K562 (cell line): ENCODE results near the gene ZNF652. TPM values are rescaled to one million over a fixed set of nuclear protein-coding genes. Genes with fewer than 3 reads are reported as not detected.

ENCODE experiments used
- ARID1B ChIP-seq: fragments of 450-650 bp; IDR thresholded peaks from 2 replicates; pipeline ENCODE4 v1.6.1; 2016; ENCODE audit warnings: antibody characterized with exemption, mild to moderate bottlenecking, inconsistent platforms
- CBFA2T2 ChIP-seq: fragments of 450-650 bp; conservative IDR thresholded peaks from 2 replicates; pipeline ENCODE4 v1.6.1; 2017; ENCODE audit warnings: mild to moderate bottlenecking
- CBFA2T3 ChIP-seq: fragments of 450-650 bp; IDR thresholded peaks from 2 replicates; pipeline ENCODE4 v1.6.1; 2017
- DPF2 ChIP-seq: fragments of 450-650 bp; IDR thresholded peaks from 2 replicates; pipeline ENCODE4 v1.6.1; 2016
- HDAC1 ChIP-seq, 2 experiments: fragments of 450-650 bp; IDR thresholded peaks; 2 replicates each; pipeline ENCODE4 v1.6.1; 2016 to 2017; ENCODE audit warnings: inconsistent platforms in 1 of 2, mild to moderate bottlenecking in 1 of 2, moderate library complexity in 1 of 2
- JUNB ChIP-seq: fragments of 450-650 bp; formaldehyde crosslinking; conservative IDR thresholded peaks from 2 replicates; pipeline ENCODE4 v1.4.0; 2020; ENCODE audit warnings: mild to moderate bottlenecking
- KLF10 ChIP-seq: fragments of 250-450 bp; sonication (Bioruptor Pico); IDR thresholded peaks from 2 replicates; pipeline ENCODE4 v1.6.1; 2021; ENCODE audit warnings: matching md5 sums
- MEIS2 ChIP-seq: fragments of 450-650 bp; IDR thresholded peaks from 2 replicates; pipeline ENCODE4 v1.6.1; 2014; ENCODE audit warnings: mild to moderate bottlenecking; ENCODE audit not compliant: partially characterized antibody
- NFIC ChIP-seq: fragments of 450-650 bp; IDR thresholded peaks from 2 replicates; pipeline ENCODE4 v1.6.1; 2017; ENCODE audit warnings: mild to moderate bottlenecking, inconsistent platforms
- RBM22 ChIP-seq: fragments of 200-400 bp; formaldehyde crosslinking; IDR thresholded peaks from 2 replicates; pipeline ENCODE4 v1.6.1; 2018; ENCODE audit warnings: low read length, low read depth; ENCODE audit not compliant: poor library complexity, severe bottlenecking
- TAL1 ChIP-seq: fragments of 450-650 bp; IDR thresholded peaks from 2 replicates; pipeline ENCODE4 v1.6.1; 2016; ENCODE audit warnings: mild to moderate bottlenecking
- TCF3 ChIP-seq: sonication (generic); formaldehyde crosslinking; IDR thresholded peaks from 2 replicates; pipeline ENCODE4 v1.4.0; 2020; ENCODE audit warnings: mild to moderate bottlenecking, missing genetic modification reagents
- ZNF589 ChIP-seq: fragments of 200-800 bp; sonication (Bioruptor generic); IDR thresholded peaks from 2 replicates; pipeline ENCODE4 v1.6.1; 2016; ENCODE audit warnings: low read depth, missing genetic modification characterization, missing compliant biosample characterization
- polyA plus RNA-seq, 8 experiments: library from polyadenylated mRNA; depleted of rRNA in 4 of 8; stranded (reverse) in 5 of 8; unstranded in 3 of 8; fragments of >200 nt; fragmentation: Nextera tagmentation in 2 of 8; fragmentation: Illumina TruSeq in 1 of 8; extraction: Ambion mirVana in 2 of 8; extraction: Trizol in 1 of 8; gene quantifications; 2 replicates each; pipeline versions ENCODE4 v1.2.1 to v1.2.3, GENCODE V29; 2011 to 2014; ENCODE audit warnings: inconsistent platforms in 1 of 8, missing spikeins in 1 of 8
- total RNA-seq, 7 experiments: library from RNA; depleted of rRNA in 6 of 7; stranded (reverse); fragments of >200 nt in 6 of 7; fragmentation: Illumina TruSeq in 2 of 7; extraction: Trizol in 2 of 7; gene quantifications; 2 replicates each; pipeline versions ENCODE4 v1.2.1 to v1.2.3, GENCODE V29; 2011 to 2021; ENCODE audit warnings: low replicate concordance in 1 of 7
- TF ChIP-seq, protein P1 (sequence below): fragments of 250-450 bp; sonication (Bioruptor Pico); IDR thresholded peaks from 2 replicates; pipeline ENCODE4 v1.9.0; 2021; ENCODE audit warnings: mild to moderate bottlenecking
- TF ChIP-seq, protein P2 (sequence below): fragments of 200-800 bp; sonication (Bioruptor generic); IDR thresholded peaks from 2 replicates; pipeline ENCODE4 v1.6.1; 2017; ENCODE audit warnings: missing genetic modification characterization, missing compliant biosample characterization
- TF ChIP-seq, protein P3 (sequence below), 2 experiments: fragments of 450-650 bp; conservative IDR thresholded peaks; 2 replicates each; pipeline ENCODE4 v1.6.1; 2017; ENCODE audit warnings: mild to moderate bottlenecking in 2 of 2, moderate library complexity in 2 of 2
- TF ChIP-seq, protein P4 (sequence below): fragments of 450-650 bp; IDR thresholded peaks from 2 replicates; pipeline ENCODE4 v1.7.1; 2018; ENCODE audit warnings: mild to moderate bottlenecking, low read depth; ENCODE audit not compliant: partially characterized antibody
- TF ChIP-seq, protein P5 (sequence below): fragments of 450-650 bp; IDR thresholded peaks from 2 replicates; pipeline ENCODE4 v1.6.1; 2016; ENCODE audit warnings: mild to moderate bottlenecking
- TF ChIP-seq, protein P6 (sequence below): fragments of 250-450 bp; sonication (Bioruptor Pico); IDR thresholded peaks from 2 replicates; pipeline ENCODE4 v1.8.0; 2022; ENCODE audit warnings: inconsistent platforms, mild to moderate bottlenecking, moderate library complexity, borderline replicate concordance

ZNF652 gene
- total and polyA plus RNA-seq, 9 of the 15 experiments (the other 6 are each of a cell fraction or from before 2014, with no cell fraction given): 5.1 to 15.5 (median 7.8) TPM

DNA sequence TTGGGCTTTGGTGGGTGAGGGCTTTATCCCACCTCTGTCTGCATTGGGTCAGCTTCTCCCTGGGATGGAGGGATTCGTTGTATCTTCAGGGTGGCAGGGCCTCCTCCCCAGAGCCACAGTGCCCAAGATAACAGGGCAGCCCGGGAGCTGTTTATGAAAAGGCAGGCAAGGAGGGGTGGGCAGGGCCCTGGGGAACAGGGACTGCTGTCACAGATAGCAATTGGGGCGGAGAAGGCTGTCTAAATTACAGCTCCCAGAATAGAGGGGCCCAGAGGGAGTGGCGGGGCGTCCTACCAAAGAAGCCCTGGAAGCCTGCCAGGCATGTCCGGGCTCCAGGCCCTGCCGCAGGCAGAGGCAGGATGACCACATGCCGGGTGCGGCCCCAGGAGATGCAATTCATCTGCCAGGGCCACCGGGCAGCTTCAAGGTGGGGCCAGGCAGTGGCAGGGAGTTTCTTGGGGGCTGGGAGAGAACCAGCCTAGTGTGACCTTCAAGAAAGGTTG, 112.7 kb downstream of the ZNF652 start (continued):
- no peak for TF ChIP-seq RBM22
- TF ChIP-seq, protein P1, sequence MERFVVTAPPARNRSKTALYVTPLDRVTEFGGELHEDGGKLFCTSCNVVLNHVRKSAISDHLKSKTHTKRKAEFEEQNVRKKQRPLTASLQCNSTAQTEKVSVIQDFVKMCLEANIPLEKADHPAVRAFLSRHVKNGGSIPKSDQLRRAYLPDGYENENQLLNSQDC (CRISPR knock-in tag): no peak
- TF ChIP-seq DPF2: 0 out of 2 replicates have a peak, but pooled peaks have one; percentile 13
- TF ChIP-seq NFIC: peak; percentile 76
- TF ChIP-seq TAL1: peak; percentile 32; the same call in 1 of the 2 replicates
- TF ChIP-seq, protein P2, sequence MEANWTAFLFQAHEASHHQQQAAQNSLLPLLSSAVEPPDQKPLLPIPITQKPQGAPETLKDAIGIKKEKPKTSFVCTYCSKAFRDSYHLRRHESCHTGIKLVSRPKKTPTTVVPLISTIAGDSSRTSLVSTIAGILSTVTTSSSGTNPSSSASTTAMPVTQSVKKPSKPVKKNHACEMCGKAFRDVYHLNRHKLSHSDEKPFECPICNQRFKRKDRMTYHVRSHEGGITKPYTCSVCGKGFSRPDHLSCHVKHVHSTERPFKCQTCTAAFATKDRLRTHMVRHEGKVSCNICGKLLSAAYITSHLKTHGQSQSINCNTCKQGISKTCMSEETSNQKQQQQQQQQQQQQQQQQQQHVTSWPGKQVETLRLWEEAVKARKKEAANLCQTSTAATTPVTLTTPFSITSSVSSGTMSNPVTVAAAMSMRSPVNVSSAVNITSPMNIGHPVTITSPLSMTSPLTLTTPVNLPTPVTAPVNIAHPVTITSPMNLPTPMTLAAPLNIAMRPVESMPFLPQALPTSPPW (CRISPR knock-in tag): peak; percentile 47
- TF ChIP-seq JUNB (CRISPR knock-in tag): no peak
- TF ChIP-seq, protein P3, sequence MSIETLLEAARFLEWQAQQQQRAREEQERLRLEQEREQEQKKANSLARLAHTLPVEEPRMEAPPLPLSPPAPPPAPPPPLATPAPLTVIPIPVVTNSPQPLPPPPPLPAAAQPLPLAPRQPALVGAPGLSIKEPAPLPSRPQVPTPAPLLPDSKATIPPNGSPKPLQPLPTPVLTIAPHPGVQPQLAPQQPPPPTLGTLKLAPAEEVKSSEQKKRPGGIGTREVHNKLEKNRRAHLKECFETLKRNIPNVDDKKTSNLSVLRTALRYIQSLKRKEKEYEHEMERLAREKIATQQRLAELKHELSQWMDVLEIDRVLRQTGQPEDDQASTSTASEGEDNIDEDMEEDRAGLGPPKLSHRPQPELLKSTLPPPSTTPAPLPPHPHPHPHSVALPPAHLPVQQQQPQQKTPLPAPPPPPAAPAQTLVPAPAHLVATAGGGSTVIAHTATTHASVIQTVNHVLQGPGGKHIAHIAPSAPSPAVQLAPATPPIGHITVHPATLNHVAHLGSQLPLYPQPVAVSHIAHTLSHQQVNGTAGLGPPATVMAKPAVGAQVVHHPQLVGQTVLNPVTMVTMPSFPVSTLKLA (conservative IDR thresholded peaks at IDR 0.05): 0 out of 4 replicates have a peak, but pooled peaks of 1 of the 2 experiments have one; percentile 29
- TF ChIP-seq ZNF589 (CRISPR knock-in tag): 0 out of 2 replicates have a peak, but pooled peaks have one; percentile 63
- TF ChIP-seq CBFA2T3: peak; percentile 68
- 0 out of 2 replicates have a peak, but pooled peaks have one; percentile 38 for TF ChIP-seq TCF3 (CRISPR knock-in tag)
- peak; percentile 62 for TF ChIP-seq ARID1B
- no peak for TF ChIP-seq KLF10 (CRISPR knock-in tag)
- TF ChIP-seq CBFA2T2: peak; percentile 36; the same call in 1 of the 2 replicates
- TF ChIP-seq, protein P4, sequence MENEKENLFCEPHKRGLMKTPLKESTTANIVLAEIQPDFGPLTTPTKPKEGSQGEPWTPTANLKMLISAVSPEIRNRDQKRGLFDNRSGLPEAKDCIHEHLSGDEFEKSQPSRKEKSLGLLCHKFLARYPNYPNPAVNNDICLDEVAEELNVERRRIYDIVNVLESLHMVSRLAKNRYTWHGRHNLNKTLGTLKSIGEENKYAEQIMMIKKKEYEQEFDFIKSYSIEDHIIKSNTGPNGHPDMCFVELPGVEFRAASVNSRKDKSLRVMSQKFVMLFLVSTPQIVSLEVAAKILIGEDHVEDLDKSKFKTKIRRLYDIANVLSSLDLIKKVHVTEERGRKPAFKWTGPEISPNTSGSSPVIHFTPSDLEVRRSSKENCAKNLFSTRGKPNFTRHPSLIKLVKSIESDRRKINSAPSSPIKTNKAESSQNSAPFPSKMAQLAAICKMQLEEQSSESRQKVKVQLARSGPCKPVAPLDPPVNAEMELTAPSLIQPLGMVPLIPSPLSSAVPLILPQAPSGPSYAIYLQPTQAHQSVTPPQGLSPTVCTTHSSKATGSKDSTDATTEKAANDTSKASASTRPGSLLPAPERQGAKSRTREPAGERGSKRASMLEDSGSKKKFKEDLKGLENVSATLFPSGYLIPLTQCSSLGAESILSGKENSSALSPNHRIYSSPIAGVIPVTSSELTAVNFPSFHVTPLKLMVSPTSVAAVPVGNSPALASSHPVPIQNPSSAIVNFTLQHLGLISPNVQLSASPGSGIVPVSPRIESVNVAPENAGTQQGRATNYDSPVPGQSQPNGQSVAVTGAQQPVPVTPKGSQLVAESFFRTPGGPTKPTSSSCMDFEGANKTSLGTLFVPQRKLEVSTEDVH: no peak
- peak; percentile 20 for TF ChIP-seq MEIS2
- TF ChIP-seq, protein P5, sequence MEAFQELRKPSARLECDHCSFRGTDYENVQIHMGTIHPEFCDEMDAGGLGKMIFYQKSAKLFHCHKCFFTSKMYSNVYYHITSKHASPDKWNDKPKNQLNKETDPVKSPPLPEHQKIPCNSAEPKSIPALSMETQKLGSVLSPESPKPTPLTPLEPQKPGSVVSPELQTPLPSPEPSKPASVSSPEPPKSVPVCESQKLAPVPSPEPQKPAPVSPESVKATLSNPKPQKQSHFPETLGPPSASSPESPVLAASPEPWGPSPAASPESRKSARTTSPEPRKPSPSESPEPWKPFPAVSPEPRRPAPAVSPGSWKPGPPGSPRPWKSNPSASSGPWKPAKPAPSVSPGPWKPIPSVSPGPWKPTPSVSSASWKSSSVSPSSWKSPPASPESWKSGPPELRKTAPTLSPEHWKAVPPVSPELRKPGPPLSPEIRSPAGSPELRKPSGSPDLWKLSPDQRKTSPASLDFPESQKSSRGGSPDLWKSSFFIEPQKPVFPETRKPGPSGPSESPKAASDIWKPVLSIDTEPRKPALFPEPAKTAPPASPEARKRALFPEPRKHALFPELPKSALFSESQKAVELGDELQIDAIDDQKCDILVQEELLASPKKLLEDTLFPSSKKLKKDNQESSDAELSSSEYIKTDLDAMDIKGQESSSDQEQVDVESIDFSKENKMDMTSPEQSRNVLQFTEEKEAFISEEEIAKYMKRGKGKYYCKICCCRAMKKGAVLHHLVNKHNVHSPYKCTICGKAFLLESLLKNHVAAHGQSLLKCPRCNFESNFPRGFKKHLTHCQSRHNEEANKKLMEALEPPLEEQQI: no peak
- TF ChIP-seq HDAC1 (IDR thresholded peaks at IDR 0.05): no peak
- TF ChIP-seq, protein P6, sequence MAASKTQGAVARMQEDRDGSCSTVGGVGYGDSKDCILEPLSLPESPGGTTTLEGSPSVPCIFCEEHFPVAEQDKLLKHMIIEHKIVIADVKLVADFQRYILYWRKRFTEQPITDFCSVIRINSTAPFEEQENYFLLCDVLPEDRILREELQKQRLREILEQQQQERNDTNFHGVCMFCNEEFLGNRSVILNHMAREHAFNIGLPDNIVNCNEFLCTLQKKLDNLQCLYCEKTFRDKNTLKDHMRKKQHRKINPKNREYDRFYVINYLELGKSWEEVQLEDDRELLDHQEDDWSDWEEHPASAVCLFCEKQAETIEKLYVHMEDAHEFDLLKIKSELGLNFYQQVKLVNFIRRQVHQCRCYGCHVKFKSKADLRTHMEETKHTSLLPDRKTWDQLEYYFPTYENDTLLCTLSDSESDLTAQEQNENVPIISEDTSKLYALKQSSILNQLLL: no peak
